ENCODE data around the gene TBL1X. TPM values are rescaled to one million over a fixed set of nuclear protein-coding genes. Genes with fewer than 3 reads are reported as not detected.

Gene TBL1X
- total RNA-seq, 1 experiment from 2014 or later: 15.0 TPM

DNA sequence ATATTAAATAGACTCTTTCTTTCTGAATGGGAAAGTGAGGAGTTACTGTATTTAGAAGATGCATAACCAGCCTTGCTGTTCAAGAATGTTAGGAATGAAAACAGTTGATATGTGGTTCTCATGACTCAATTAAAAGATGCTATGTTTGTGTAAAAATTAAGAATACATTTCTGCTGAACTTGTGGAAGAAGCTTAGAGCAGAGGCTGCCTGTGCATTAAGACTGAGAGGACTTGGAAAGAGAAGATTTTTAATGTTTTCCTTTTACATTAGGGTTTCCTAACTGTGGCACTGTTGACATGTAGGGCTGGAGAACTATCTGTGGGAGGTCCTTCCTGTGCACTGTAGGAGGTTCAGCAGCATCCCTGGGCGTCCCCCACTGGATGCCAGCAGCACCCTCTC, 163.1 kb downstream of the TBL1X start:
- Mint-ChIP-seq H3K36me3 (ENCODE audit: insufficient read depth, unreplicated experiment) (no peaks in the 10 kb centered on the region), H3K4me1 (ENCODE audit: insufficient read depth, unreplicated experiment) (no peaks in the 10 kb centered on the region), H3K4me3 (ENCODE audit: unreplicated experiment) (no peak overlapping the region), H3K9me3 (ENCODE audit: unreplicated experiment) (peaks cover 6% of the 10 kb centered on the region), H3K27me3 (ENCODE audit: insufficient read depth, unreplicated experiment) (peaks cover 10% of the 10 kb centered on the region), H3K27ac (ENCODE audit: low read depth, unreplicated experiment) (no peak overlapping the region)
- TF ChIP-seq, protein P1, sequence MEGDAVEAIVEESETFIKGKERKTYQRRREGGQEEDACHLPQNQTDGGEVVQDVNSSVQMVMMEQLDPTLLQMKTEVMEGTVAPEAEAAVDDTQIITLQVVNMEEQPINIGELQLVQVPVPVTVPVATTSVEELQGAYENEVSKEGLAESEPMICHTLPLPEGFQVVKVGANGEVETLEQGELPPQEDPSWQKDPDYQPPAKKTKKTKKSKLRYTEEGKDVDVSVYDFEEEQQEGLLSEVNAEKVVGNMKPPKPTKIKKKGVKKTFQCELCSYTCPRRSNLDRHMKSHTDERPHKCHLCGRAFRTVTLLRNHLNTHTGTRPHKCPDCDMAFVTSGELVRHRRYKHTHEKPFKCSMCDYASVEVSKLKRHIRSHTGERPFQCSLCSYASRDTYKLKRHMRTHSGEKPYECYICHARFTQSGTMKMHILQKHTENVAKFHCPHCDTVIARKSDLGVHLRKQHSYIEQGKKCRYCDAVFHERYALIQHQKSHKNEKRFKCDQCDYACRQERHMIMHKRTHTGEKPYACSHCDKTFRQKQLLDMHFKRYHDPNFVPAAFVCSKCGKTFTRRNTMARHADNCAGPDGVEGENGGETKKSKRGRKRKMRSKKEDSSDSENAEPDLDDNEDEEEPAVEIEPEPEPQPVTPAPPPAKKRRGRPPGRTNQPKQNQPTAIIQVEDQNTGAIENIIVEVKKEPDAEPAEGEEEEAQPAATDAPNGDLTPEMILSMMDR (IDR thresholded peaks at IDR 0.05; ENCODE audit: unreplicated experiment): no peak
- ChIA-PET POLR2A (no interaction called here), CTCF (no interaction called here)
- BruUV-seq (replicated peaks): no TSS peak
- no peak for DNase-seq (ENCODE audit: unreplicated experiment)
- intact Hi-C loops (cut with micrococcal nuclease): no loop called here

DNA sequence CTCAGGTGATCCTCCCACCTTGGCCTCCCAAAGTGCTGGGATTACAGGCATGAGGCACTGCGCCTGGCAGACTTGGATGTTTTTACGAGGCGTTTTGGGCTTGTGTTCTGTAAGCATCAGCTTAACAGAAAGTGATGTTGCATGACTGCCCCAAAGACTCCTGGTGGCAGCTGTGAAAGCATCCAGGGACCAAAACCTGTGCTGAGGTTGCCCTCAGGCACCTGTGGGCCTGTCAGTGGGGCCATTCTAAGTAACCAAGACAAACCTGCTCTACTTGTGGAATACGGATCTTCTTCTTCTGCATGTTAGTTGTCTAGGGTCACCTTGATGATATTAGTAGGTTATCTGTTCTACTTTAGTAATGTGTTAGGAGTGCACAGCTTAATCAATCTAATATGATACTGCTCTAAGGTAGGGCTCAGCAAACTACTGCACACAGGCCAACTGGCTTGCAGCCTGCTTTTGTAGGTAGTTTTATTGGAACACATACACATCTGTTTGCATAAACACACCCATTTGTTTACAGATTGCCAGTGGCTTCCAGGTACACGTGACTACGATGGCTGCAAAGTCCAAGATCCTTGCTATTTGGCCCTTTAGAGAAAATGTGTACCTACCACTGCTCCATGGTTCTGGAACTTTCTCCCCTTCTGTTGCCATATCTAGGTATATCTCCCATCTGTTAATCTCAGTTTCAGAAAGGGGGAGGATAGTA, 164.1 kb downstream of the TBL1X start:
- DNase-seq (ENCODE audit: unreplicated experiment): no peak
- intact Hi-C loops (cut with micrococcal nuclease): no loop called here
- H3K27ac Mint-ChIP-seq (ENCODE audit: low read depth, unreplicated experiment): no peak overlapping the region
- peaks cover 6% of the 10 kb centered on the region for H3K9me3 Mint-ChIP-seq (ENCODE audit: unreplicated experiment)
- peaks cover 10% of the 10 kb centered on the region for H3K27me3 Mint-ChIP-seq (ENCODE audit: insufficient read depth, unreplicated experiment)
- H3K36me3 Mint-ChIP-seq (ENCODE audit: insufficient read depth, unreplicated experiment): peaks cover 5% of the 10 kb centered on the region
- TF ChIP-seq, protein P1 (IDR thresholded peaks at IDR 0.05; ENCODE audit: unreplicated experiment): no peak
- no peaks in the 10 kb centered on the region for H3K4me1 Mint-ChIP-seq (ENCODE audit: insufficient read depth, unreplicated experiment)
- ChIA-PET CTCF (no interaction called here), POLR2A (interaction anchor here (0.7 kb wide), 1 partner anchor 385 kb away, joined by 3 read pairs; no protein-coding TSS in a partner anchor)
- H3K4me3 Mint-ChIP-seq (ENCODE audit: unreplicated experiment): no peak overlapping the region
- BruUV-seq (replicated peaks): no TSS peak

DNA sequence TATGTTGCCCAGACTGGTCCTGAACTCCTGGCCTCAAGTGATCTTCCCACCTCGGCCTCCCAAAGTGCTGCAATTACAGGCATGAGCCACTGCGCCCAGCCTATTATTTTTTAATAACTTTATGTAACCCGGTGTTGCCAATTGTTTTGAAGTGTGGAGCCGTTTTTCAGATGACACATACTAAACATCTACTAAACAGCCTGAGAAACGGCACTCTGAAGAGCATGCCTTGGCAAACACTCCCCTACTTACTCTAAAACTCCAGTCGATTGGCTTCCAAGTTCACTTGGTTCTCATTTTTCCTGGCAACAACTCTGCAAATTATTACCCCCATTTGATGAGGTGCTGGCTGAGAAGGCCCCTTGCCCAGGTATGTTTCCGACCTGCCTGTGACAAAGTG, 169.7 kb downstream of the TBL1X start:
- peaks cover 6% of the 10 kb centered on the region for H3K9me3 Mint-ChIP-seq (ENCODE audit: unreplicated experiment)
- peaks cover 5% of the 10 kb centered on the region for H3K36me3 Mint-ChIP-seq (ENCODE audit: insufficient read depth, unreplicated experiment)
- H3K4me1 Mint-ChIP-seq (ENCODE audit: insufficient read depth, unreplicated experiment): no peaks in the 10 kb centered on the region
- DNase-seq (ENCODE audit: unreplicated experiment): no peak
- H3K4me3 Mint-ChIP-seq (ENCODE audit: unreplicated experiment): no peak overlapping the region
- intact Hi-C loops (cut with micrococcal nuclease): no loop called here
- no TSS peak for BruUV-seq (replicated peaks)
- POLR2A ChIA-PET: no interaction called here
- H3K27ac Mint-ChIP-seq (ENCODE audit: low read depth, unreplicated experiment): no peak overlapping the region
- H3K27me3 Mint-ChIP-seq (ENCODE audit: insufficient read depth, unreplicated experiment): peaks cover 10% of the 10 kb centered on the region
- CTCF ChIA-PET: no interaction called here
- TF ChIP-seq, protein P1 (IDR thresholded peaks at IDR 0.05; ENCODE audit: unreplicated experiment): no peak

DNA sequence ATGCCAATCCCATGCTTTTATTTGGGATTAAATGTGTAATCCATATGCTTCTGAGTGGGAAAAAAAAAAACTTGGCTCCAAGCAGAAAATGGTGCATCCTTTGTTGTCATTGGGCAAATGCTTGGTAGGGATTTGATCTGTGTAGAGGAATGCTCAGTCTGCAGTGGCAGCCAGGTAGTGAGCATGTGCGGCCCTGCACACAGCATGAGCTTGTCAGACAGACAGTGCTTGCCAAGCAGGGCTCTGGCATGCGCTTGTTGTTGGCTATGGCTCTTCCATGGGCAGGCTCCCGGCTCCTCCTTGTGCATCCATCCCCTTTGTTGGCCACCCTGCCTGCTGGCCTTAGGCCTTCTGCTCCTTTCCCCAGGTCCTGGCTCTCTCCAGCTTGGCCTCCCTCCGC, 170.5 kb downstream of the TBL1X start:
- BruUV-seq (replicated peaks): no TSS peak
- POLR2A ChIA-PET: no interaction called here
- Mint-ChIP-seq H3K27ac (ENCODE audit: low read depth, unreplicated experiment) (no peak overlapping the region), H3K36me3 (ENCODE audit: insufficient read depth, unreplicated experiment) (peaks cover 5% of the 10 kb centered on the region), H3K4me3 (ENCODE audit: unreplicated experiment) (no peak overlapping the region), H3K9me3 (ENCODE audit: unreplicated experiment) (peaks cover 6% of the 10 kb centered on the region), H3K27me3 (ENCODE audit: insufficient read depth, unreplicated experiment) (peaks cover 10% of the 10 kb centered on the region), H3K4me1 (ENCODE audit: insufficient read depth, unreplicated experiment) (no peaks in the 10 kb centered on the region)
- DNase-seq (ENCODE audit: unreplicated experiment): no peak
- TF ChIP-seq, protein P1 (IDR thresholded peaks at IDR 0.05; ENCODE audit: unreplicated experiment): no peak
- intact Hi-C loops (cut with micrococcal nuclease): no loop called here
- CTCF ChIA-PET: no interaction called here
